HEK293T (cell line): Measurements from ENCODE around the gene GABBR2.
"Not testable (repeated sequence)": the region's sequence is repeated elsewhere in the genome, so short reads cannot be mapped to it uniquely, and the experiment has no call there.

Experiments
- BHLHE40 ChIP-seq: fragments of 450-650 bp; IDR thresholded peaks from 2 replicates; pipeline ENCODE4 v1.6.1; 2016; ENCODE audit warnings: mild to moderate bottlenecking, moderate library complexity, borderline replicate concordance
- CTBP1 ChIP-seq: fragments of 450-650 bp; IDR thresholded peaks from 2 replicates; pipeline ENCODE4 v1.6.1; 2016; ENCODE audit warnings: borderline replicate concordance
- FOXA1 ChIP-seq: fragments of 450-650 bp; IDR thresholded peaks from 2 replicates; pipeline ENCODE4 v1.6.1; 2016; ENCODE audit warnings: mild to moderate bottlenecking
- FOXM1 ChIP-seq: fragments of 450-650 bp; IDR thresholded peaks from 2 replicates; pipeline ENCODE4 v1.6.1; 2017; ENCODE audit warnings: mild to moderate bottlenecking, borderline replicate concordance
- L3MBTL2 ChIP-seq: fragments of 450-650 bp; conservative IDR thresholded peaks from 2 replicates; pipeline ENCODE4 v1.6.1; 2016; ENCODE audit warnings: mild to moderate bottlenecking
- TARDBP ChIP-seq: fragments of 450-650 bp; IDR thresholded peaks from 2 replicates; pipeline ENCODE4 v1.6.1; 2016
- ZNF384 ChIP-seq: fragments of 450-650 bp; IDR thresholded peaks from 2 replicates; pipeline ENCODE4 v1.6.1; 2016
- TF ChIP-seq, protein P1 (sequence below): fragments of 450-650 bp; IDR thresholded peaks from 2 replicates; pipeline ENCODE4 v1.6.1; 2016

DNA sequence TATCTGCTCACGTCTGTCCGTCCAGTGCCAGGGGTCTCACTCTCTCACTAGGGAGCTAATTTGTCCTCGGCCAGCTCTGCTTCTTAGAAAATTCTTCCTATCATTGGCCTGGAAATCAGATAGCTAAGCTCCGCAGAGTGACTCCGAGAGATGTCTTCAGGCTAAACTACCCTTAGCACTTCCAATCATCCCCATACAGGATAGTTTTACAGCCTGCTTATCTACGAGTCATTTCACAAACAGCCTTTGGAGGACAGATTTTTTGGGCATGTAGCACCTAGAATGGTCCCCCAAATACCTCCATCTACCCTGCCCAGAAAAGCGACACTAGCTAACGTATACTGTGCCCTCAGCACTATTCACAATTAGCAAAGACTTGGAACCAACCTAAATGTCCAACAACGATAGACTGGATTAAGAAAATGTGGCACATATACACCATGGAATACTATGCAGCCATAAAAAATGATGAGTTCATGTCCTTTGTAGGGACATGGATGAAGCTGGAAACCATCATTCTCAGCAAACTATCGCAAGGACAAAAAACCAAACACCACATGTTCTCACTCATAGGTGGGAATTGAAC is 123.8 kb downstream of the GABBR2 start:
- TF ChIP-seq, protein P1, sequence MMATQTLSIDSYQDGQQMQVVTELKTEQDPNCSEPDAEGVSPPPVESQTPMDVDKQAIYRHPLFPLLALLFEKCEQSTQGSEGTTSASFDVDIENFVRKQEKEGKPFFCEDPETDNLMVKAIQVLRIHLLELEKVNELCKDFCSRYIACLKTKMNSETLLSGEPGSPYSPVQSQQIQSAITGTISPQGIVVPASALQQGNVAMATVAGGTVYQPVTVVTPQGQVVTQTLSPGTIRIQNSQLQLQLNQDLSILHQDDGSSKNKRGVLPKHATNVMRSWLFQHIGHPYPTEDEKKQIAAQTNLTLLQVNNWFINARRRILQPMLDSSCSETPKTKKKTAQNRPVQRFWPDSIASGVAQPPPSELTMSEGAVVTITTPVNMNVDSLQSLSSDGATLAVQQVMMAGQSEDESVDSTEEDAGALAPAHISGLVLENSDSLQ = not testable (repeated sequence)
- TF ChIP-seq TARDBP, BHLHE40, FOXA1, FOXM1, L3MBTL2, ZNF384, CTBP1: not testable (repeated sequence)
